Endothelial cell of umbilical vein (primary cell): ENCODE data around the gene NAA16. TPM values are rescaled to one million over a fixed set of nuclear protein-coding genes. Genes with fewer than 3 reads are reported as not detected.
"Not testable (repeated sequence)": the region's sequence is repeated elsewhere in the genome, so short reads cannot be mapped to it uniquely, and the experiment has no call there.

Experiments used
- BruUV-seq: library from RNA; stranded (reverse); fragments of 400-500 nt; replicated peaks from 2 replicates; lab custom pipeline; 2021; lab: Mats Ljungman, UMichigan
- CTCF ChIA-PET: fragments of 300-600, 350-600 bp; sonication (Branson Sonifier 250); formaldehyde crosslinking; loops from one replicate; lab custom pipeline; 2021; ENCODE audit warnings: antibody characterized with exemption, inconsistent platforms; lab: Charles Lee
- POLR2A ChIA-PET: fragments of 300-600, 350-600 bp; sonication (Branson Sonifier 250); formaldehyde crosslinking; loops from one replicate; lab custom pipeline; 2021; ENCODE audit warnings: antibody characterized with exemption, inconsistent platforms; lab: Charles Lee
- DNase-seq: peaks from one replicate; pipeline ENCODE4 v3.0.0-alpha.2; 2011; ENCODE audit warnings: low read depth, low spot score
- FAIRE-seq: peaks from 2 replicates; lab custom pipeline; 2011; peaks lifted over from hg19 to GRCh38; lab: Jason Lieb, UNC
- H2AFZ ChIP-seq: 2 replicates; pipeline ENCODE4 v1.6.0; 2012; ENCODE audit warnings: low read depth, low read length, control low read depth, inconsistent platforms
- H3K27ac ChIP-seq: 2 replicates; pipeline ENCODE4 v1.5.1; 2011; ENCODE audit warnings: low read depth, mild to moderate bottlenecking, control low read depth, low read length, moderate library complexity; ENCODE audit not compliant: insufficient read depth
- H3K27me3 ChIP-seq, 2 experiments: 2 replicates each; pipeline versions ENCODE4 v1.6.0 to v1.6.1; 2011; ENCODE audit warnings: low read length in 2 of 2, mixed read lengths in 1 of 2; ENCODE audit not compliant: control insufficient read depth in 2 of 2, insufficient read depth in 2 of 2
- H3K36me3 ChIP-seq, 2 experiments: 2 replicates in 1 of 2; 3 replicates in 1 of 2; pipeline ENCODE4 v1.5.1; 2011; ENCODE audit warnings: low read length in 2 of 2, mild to moderate bottlenecking in 1 of 2, moderate library complexity in 1 of 2; ENCODE audit not compliant: control insufficient read depth in 2 of 2, insufficient read depth in 2 of 2; ENCODE audit errors: extremely low read depth in 1 of 2
- H3K4me1 ChIP-seq: 3 replicates; pipeline ENCODE4 v1.5.1; 2011; ENCODE audit warnings: mild to moderate bottlenecking, low read length; ENCODE audit not compliant: control insufficient read depth, insufficient read depth; ENCODE audit errors: extremely low read depth
- H3K4me2 ChIP-seq: 2 replicates; pipeline ENCODE4 v1.6.1; 2011; ENCODE audit warnings: low read length, control low read depth, mixed read lengths; ENCODE audit not compliant: insufficient read depth
- H3K4me3 ChIP-seq, 3 experiments: fragments of 200-600 bp in 1 of 3; sonication (generic), shearing (Covaris generic) in 1 of 3; replicated peaks in 1 of 3; 2 replicates each; pipeline ENCODE4 v1.5.1; 2011 to 2016; ENCODE audit warnings: control low read depth in 3 of 3, low read length in 3 of 3, mild to moderate bottlenecking in 2 of 3, inconsistent platforms in 1 of 3, low read depth in 1 of 3, moderate library complexity in 1 of 3; ENCODE audit not compliant: insufficient read depth in 1 of 3
- H3K79me2 ChIP-seq: 2 replicates; pipeline ENCODE4 v1.6.0; 2012; ENCODE audit warnings: low read length, inconsistent platforms; ENCODE audit not compliant: control insufficient read depth, insufficient read depth
- H3K9ac ChIP-seq: replicated peaks from 2 replicates; pipeline ENCODE3; 2011; ENCODE audit warnings: low read length, control low read depth; ENCODE audit not compliant: insufficient read depth; ENCODE audit errors: extremely low read depth
- H3K9me1 ChIP-seq: replicated peaks from 3 replicates; pipeline ENCODE4 v1.6.0; 2011; ENCODE audit warnings: mild to moderate bottlenecking, low read length; ENCODE audit not compliant: control insufficient read depth, insufficient read depth; ENCODE audit errors: extremely low read depth
- H3K9me3 ChIP-seq: replicated peaks from 2 replicates; pipeline ENCODE4 v1.5.1; 2012; ENCODE audit warnings: low read length, inconsistent platforms; ENCODE audit not compliant: control insufficient read depth, insufficient read depth
- H4K20me1 ChIP-seq: replicated peaks from 2 replicates; pipeline ENCODE3; 2011; ENCODE audit warnings: mild to moderate bottlenecking, low read length; ENCODE audit not compliant: control insufficient read depth, insufficient read depth; ENCODE audit errors: extremely low read depth
- CTCF ChIP-seq, 2 donors: IDR thresholded peaks; 1 replicate in 1 of 2; 2 replicates in 1 of 2; pipeline ENCODE4 v1.5.1; 2011; ENCODE audit warnings: low read length in 2 of 2, mild to moderate bottlenecking in 2 of 2, moderate library complexity in 2 of 2, control low read depth in 1 of 2, inconsistent platforms in 1 of 2, low read depth in 1 of 2; ENCODE audit not compliant: insufficient read depth in 1 of 2; ENCODE audit errors: extremely low read depth in 1 of 2
- EZH2 ChIP-seq: IDR thresholded peaks from 2 replicates; pipeline ENCODE4 v1.6.1; 2012; ENCODE audit warnings: borderline replicate concordance, low read depth, mild to moderate bottlenecking, moderate library complexity, low read length, inconsistent platforms; ENCODE audit not compliant: severe bottlenecking
- FOS ChIP-seq: IDR thresholded peaks from 2 replicates; pipeline ENCODE4 v1.6.1; 2011; ENCODE audit warnings: mild to moderate bottlenecking, low read length, moderate library complexity, borderline replicate concordance; ENCODE audit not compliant: insufficient read depth
- GATA2 ChIP-seq: IDR thresholded peaks from 2 replicates; pipeline ENCODE4 v1.7.0; 2011; ENCODE audit warnings: low read depth, mild to moderate bottlenecking, moderate library complexity, mixed read lengths, low read length; ENCODE audit not compliant: insufficient read length, insufficient read depth
- JUN ChIP-seq: IDR thresholded peaks from 2 replicates; pipeline ENCODE4 v1.6.1; 2011; ENCODE audit warnings: borderline replicate concordance, low read depth; ENCODE audit not compliant: insufficient read length, insufficient read depth
- MAX ChIP-seq: IDR thresholded peaks from 2 replicates; pipeline ENCODE4 v1.6.1; 2011; ENCODE audit not compliant: insufficient read depth, insufficient read length
- MYC ChIP-seq: IDR thresholded peaks from one replicate; pipeline ENCODE4 v1.6.1; 2011; ENCODE audit warnings: mild to moderate bottlenecking, low read depth, low read length
- POLR2A ChIP-seq: IDR thresholded peaks from 2 replicates; pipeline ENCODE4 v1.6.1; 2012; ENCODE audit warnings: low read depth, mild to moderate bottlenecking, control low read depth, low read length
- POLR2AphosphoS5 ChIP-seq: IDR thresholded peaks from 2 replicates; pipeline ENCODE4 v1.6.1; 2012; ENCODE audit warnings: low read depth, mild to moderate bottlenecking, control low read depth, low read length, moderate library complexity; ENCODE audit not compliant: insufficient read depth
- dilution Hi-C: fragments of 300-500 bp; cut with MboI; formaldehyde crosslinking; loops from one replicate; pipeline ENCODE4 v1.15.0; 2019; ENCODE audit warnings: low sequenced_read_pairs; ENCODE audit not compliant: extremely low pct_ligation_motif_present
- intact Hi-C: fragments of 100-400 bp; cut with micrococcal nuclease; formaldehyde crosslinking; loops from one replicate; pipeline ENCODE4 v1.10.0; 2022
- polyA plus RNA-seq, 4 experiments: library from polyadenylated mRNA; depleted of rRNA in 3 of 4; stranded (reverse) in 3 of 4; unstranded in 1 of 4; fragments of >200 nt; gene quantifications; 2 replicates each; pipeline versions ENCODE4 v1.2.1 to v1.2.3, GENCODE V29; 2011 to 2012; ENCODE audit warnings: missing spikeins in 1 of 4
- total RNA-seq: library from RNA; stranded (reverse); gene quantifications from 2 replicates; pipeline ENCODE4 v1.2.3, GENCODE V29; 2021

The NAA16 gene
- total and polyA plus RNA-seq, 2 donors (not counting 3 experiments of a cell fraction or from before 2014, with no cell fraction given): 8.6 to 26.1 TPM

- BruUV-seq: no TSS peak
- CTCF ChIA-PET: interaction anchor here (0.9 to 1.1 kb wide), 5 partner anchors 10 to 248 kb away, joined by 3 to 4 read pairs (median 3); no protein-coding TSS in a partner anchor
- Histone ChIP-seq H3K79me2 (no peaks in the 10 kb centered on the region), H3K27me3 (peaks cover 0 to 2% of the 10 kb centered on the region in 2 experiments), H3K4me1 (no peaks in the 10 kb centered on the region), H3K9ac (no peak overlapping the region), H3K9me3 (no peaks in the 10 kb centered on the region), H4K20me1 (no peaks in the 10 kb centered on the region), H3K4me2 (no peak overlapping the region), H3K9me1 (no peaks in the 10 kb centered on the region), H3K4me3 (no peak overlapping the region), H3K27ac (no peak overlapping the region), H3K36me3 (no peaks in the 10 kb centered on the region), H2AFZ (no peak overlapping the region)
- DNase-seq: no peak
- TF ChIP-seq CTCF (IDR thresholded peaks at IDR 0.05; ENCODE audit: extremely low read depth in 1 of 2, insufficient read depth in 1 of 2, low read depth in 1 of 2, low read length in 2 of 2) (no peak), POLR2AphosphoS5 (no peak), EZH2 (no peak), JUN (no peak), MYC (no peak), FOS (no peak), GATA2 (no peak), POLR2A (no peak), MAX (no peak)
- intact Hi-C loops (no loop called here), dilution Hi-C loops (no loop called here)
- POLR2A ChIA-PET: no interaction called here
- FAIRE-seq: no peak
Observed at GRCh38 chr13:41420146-41420545, 109.1 kb downstream of the NAA16 start.

GRCh38 chr13:41421330-41421729 lies 110.3 kb downstream of the NAA16 start:
- POLR2A ChIA-PET, dilution Hi-C loops, BruUV-seq: not testable (repeated sequence)

GRCh38 chr13:41421983-41422382 lies 110.9 kb downstream of the NAA16 start:
- H4K20me1 ChIP-seq, POLR2A ChIA-PET, H2AFZ ChIP-seq, H3K9me1 ChIP-seq, H3K27ac ChIP-seq, H3K27me3 ChIP-seq, DNase-seq, H3K4me3 ChIP-seq, dilution Hi-C loops, intact Hi-C loops, FAIRE-seq, H3K79me2 ChIP-seq, H3K36me3 ChIP-seq, H3K4me2 ChIP-seq, H3K4me1 ChIP-seq, H3K9me3 ChIP-seq, BruUV-seq, H3K9ac ChIP-seq: not testable (repeated sequence)
- CTCF ChIA-PET: interaction anchor here (1.1 kb wide), 1 partner anchor 231 kb away, joined by 3 read pairs; no protein-coding TSS in a partner anchor

More at GRCh38 chr13:41421330-41421729, 110.3 kb downstream of the NAA16 start:
- CTCF ChIA-PET: interaction anchor here (0.9 to 1.1 kb wide), 2 partner anchors 37 to 232 kb away, joined by 3 read pairs; no protein-coding TSS in a partner anchor
- FAIRE-seq, H3K9me1 ChIP-seq, H3K36me3 ChIP-seq, H3K27me3 ChIP-seq, H4K20me1 ChIP-seq, H3K9me3 ChIP-seq, H3K27ac ChIP-seq, intact Hi-C loops, DNase-seq, H3K9ac ChIP-seq, H3K4me3 ChIP-seq, H3K4me1 ChIP-seq, H3K4me2 ChIP-seq, H3K79me2 ChIP-seq, H2AFZ ChIP-seq: not testable (repeated sequence)
